Right lobe of liver (tissue), 6 donors: Measurements from ENCODE around the gene RUSF1. TPM values are rescaled to one million over a fixed set of nuclear protein-coding genes. Genes with fewer than 3 reads are reported as not detected.
A peak's percentile ranks its signal among the peaks of the same experiment; 100 is the strongest.

Source experiments
- ATAC-seq, 4 donors: fragments of 200-7000 bp; cut with Tn5 transposase; one replicate each; pipeline ENCODE4 v1.9.1; 2020; ENCODE audit warnings: mild to moderate bottlenecking in 4 of 4, moderate library complexity in 4 of 4
- DNase-seq, 3 donors: peaks; one replicate each; pipeline ENCODE4 v3.0.0-alpha.2; 2020
- H3K27ac ChIP-seq, 3 donors: fragments of 200-600 bp; one replicate each; pipeline ENCODE4 v1.8.0; 2022
- H3K27me3 ChIP-seq, 2 donors: fragments of 200-600 bp; one replicate each; pipeline ENCODE4 v1.8.0; 2022
- H3K36me3 ChIP-seq, 4 donors: fragments of 200-600 bp; sonication (generic) in 1 of 4; one replicate each; pipeline versions ENCODE4 v1.5.1 to v1.8.0; 2017 to 2022; ENCODE audit warnings: control low read depth in 1 of 4
- H3K4me1 ChIP-seq, 4 donors: fragments of 200-600 bp; sonication (generic) in 1 of 4; one replicate each; pipeline versions ENCODE4 v1.5.1 to v1.8.0; 2017 to 2022; ENCODE audit warnings: control low read depth in 1 of 4
- H3K4me3 ChIP-seq, 3 donors: fragments of 200-600 bp; one replicate each; pipeline ENCODE4 v1.8.0; 2022
- H3K9me3 ChIP-seq, 4 donors: fragments of 200-600 bp; sonication (generic) in 1 of 4; one replicate each; pipeline versions ENCODE4 v1.5.1 to v1.8.0; 2017 to 2022; ENCODE audit warnings: control low read depth in 1 of 4
- POLR2A ChIP-seq: fragments of 450-650 bp; IDR thresholded peaks from one replicate; pipeline ENCODE4 v1.6.1; 2017; ENCODE audit warnings: antibody characterized with exemption, mild to moderate bottlenecking
- WGBS: methylation state at CpG from one replicate; pipeline ENCODE4 v1.1.6; 2018; ENCODE audit warnings: low coverage, low lambda C conversion rate; ENCODE audit not compliant: insufficient coverage; ENCODE audit errors: missing lambda C conversion rate; 5-methylcytosine and 5-hydroxymethylcytosine counted together
- intact Hi-C, 2 donors: fragments of 100-400 bp; cut with DNase I; formaldehyde crosslinking; loops; one replicate each; pipeline versions ENCODE4 v1.11.2 to v1.14.1; 2022
- total RNA-seq, 6 experiments: library from RNA; depleted of rRNA in 2 of 6; stranded (reverse); fragments of >200 nt in 2 of 6; fragmentation: NEBNext Ultra II Directional in 3 of 6; extraction: Animal tissue kit (Norgen Biotek cat#: 25700) in 3 of 6; gene quantifications; one replicate each; pipeline versions ENCODE4 v1.1.0 to v1.2.4, GENCODE V29; 2016 to 2023
- TF ChIP-seq, protein P1 (sequence below), 4 donors: fragments of 200-600 bp in 3 of 4; fragments of 450-650 bp in 1 of 4; IDR thresholded peaks; one replicate each; pipeline versions ENCODE4 v1.5.1 to v1.8.0; 2016 to 2022; ENCODE audit warnings: antibody characterized with exemption in 4 of 4, mild to moderate bottlenecking in 2 of 4
- donor health status: DM: no; HTN: yes; CAD: no.
- donor health status: DM: no; HTN: no; CAD: no.
- donor health status: DM: no; HTN: no; CAD: no.
- donor health status: DM: no; HTN: yes; CAD: no.
- donor health status: DM: no; HTN: yes; CAD: no.

Gene RUSF1
- total RNA-seq, 6 experiments from 2014 or later = 35.8 to 70.3 (median 54.5) TPM

DNA sequence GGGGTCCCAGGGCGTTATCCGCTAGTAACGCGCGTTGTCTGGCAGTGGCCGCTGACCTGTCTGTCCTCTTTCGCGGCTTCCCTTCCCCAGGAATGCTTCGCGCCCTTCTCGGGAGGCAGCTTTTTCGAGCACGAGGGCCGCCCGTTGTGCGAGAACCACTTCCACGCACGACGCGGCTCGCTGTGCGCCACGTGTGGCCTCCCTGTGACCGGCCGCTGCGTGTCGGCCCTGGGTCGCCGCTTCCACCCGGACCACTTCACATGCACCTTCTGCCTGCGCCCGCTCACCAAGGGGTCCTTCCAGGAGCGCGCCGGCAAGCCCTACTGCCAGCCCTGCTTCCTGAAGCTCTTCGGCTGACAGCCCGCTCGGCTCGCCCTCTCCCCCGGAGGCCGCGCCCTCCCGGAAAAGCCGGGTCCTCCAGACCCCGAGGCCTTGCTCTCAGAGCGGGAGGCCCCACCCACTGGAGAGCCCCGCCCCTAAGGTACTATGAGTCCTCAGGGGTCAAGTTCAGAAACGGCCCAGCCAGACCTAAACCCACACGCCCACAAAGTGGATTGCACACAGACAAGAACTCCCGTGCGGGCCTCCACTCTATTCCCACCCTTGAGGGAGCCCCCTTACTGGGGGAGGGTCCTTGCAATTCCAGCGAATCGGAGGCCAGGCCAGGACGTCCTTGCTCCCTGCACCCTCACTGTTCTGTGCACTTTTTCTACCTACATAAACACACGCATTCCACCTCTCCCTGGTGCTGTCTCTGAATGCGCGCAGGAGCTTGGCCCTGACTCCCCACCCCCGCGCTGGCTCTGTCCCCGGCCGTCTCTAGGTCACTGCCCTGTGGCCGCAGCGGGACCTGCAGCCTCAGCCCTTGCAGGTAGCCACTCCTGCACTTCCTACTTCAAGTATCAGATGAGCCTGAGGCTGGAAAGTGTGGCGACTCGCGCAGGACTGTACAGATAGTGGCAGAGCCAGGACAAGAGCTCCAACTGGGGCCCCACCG is 30.7 kb downstream of the RUSF1 start:
- intact Hi-C loops = loop anchor here in 1 of 2 donors (10.0 kb wide), 1 partner anchor 217 kb away; no protein-coding TSS in a partner anchor
- peak; percentile 88 to 94 (median 93) for DNase-seq
- TF ChIP-seq, protein P1, sequence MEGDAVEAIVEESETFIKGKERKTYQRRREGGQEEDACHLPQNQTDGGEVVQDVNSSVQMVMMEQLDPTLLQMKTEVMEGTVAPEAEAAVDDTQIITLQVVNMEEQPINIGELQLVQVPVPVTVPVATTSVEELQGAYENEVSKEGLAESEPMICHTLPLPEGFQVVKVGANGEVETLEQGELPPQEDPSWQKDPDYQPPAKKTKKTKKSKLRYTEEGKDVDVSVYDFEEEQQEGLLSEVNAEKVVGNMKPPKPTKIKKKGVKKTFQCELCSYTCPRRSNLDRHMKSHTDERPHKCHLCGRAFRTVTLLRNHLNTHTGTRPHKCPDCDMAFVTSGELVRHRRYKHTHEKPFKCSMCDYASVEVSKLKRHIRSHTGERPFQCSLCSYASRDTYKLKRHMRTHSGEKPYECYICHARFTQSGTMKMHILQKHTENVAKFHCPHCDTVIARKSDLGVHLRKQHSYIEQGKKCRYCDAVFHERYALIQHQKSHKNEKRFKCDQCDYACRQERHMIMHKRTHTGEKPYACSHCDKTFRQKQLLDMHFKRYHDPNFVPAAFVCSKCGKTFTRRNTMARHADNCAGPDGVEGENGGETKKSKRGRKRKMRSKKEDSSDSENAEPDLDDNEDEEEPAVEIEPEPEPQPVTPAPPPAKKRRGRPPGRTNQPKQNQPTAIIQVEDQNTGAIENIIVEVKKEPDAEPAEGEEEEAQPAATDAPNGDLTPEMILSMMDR (IDR thresholded peaks at IDR 0.05) = peak; percentile 37 to 58 (median 53)
- TF ChIP-seq POLR2A = peak; percentile 35
- Histone ChIP-seq H3K4me3 (peak overlapping the region; percentile 48 to 65 (median 63)), H3K9me3 (no peaks in the 10 kb centered on the region), H3K27ac (peak overlapping the region; percentile 73 to 96 (median 82)), H3K27me3 (no peaks in the 10 kb centered on the region), H3K4me1 (peaks cover 0 to 25% (median 2%) of the 10 kb centered on the region in 4 donors), H3K36me3 (no peaks in the 10 kb centered on the region)
- 15% methylated on average over 13 of the region's 67 CpGs for WGBS
- peak; percentile 78 to 84 (median 82) for ATAC-seq

DNA sequence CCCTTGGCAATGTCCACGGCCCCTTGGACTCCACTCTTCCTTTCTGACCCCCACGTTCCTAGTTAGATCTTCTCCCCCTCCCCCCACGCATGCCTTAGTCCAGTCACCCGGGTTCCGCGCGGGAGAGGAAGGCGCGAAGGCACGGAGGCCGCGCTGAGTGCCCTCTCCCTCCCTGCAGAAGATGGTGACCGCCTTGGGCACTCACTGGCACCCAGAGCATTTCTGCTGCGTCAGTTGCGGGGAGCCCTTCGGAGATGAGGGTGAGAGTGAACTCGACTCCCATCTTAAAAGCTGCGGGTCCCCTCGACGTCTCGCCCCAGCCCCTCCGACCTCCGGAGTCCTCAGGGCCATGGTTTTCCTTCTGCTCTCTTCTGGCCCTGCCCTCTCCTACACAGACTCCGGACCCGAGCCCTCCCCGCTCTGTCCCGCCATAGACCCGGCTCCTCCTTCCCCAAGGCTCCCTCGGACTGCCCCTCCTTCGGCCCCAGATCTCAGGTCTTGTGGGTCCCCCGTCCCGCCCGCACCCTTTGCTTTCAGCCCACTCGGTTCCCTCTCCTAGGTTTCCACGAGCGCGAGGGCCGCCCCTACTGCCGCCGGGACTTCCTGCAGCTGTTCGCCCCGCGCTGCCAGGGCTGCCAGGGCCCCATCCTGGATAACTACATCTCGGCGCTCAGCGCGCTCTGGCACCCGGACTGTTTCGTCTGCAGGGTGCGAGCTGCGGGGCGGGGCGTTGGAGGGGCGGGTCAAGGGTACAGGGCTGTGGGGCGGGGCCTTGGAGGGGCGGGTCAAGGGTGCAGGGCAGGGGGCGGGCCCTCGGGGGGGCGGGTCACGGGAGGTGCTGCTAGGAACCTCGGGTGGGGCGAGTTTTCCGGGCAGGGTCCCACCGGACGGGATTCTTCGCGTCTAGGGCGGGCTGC is 31.6 kb downstream of the RUSF1 start:
- WGBS = 18% methylated on average over 40 of the region's 68 CpGs
- H3K4me3 ChIP-seq = peak overlapping the region; percentile 48 to 65 (median 63)
- TF ChIP-seq, protein P1 (IDR thresholded peaks at IDR 0.05) = no peak
- peak; percentile 50 for TF ChIP-seq POLR2A
- no peaks in the 10 kb centered on the region for H3K9me3 ChIP-seq
- ATAC-seq (peak; percentile 75 to 83 (median 80)), DNase-seq (peak; percentile 96)
- H3K36me3 ChIP-seq = no peaks in the 10 kb centered on the region
- H3K27me3 ChIP-seq = no peaks in the 10 kb centered on the region
- intact Hi-C loops = loop anchor here in 1 of 2 donors (10.0 kb wide), 1 partner anchor 218 kb away; no protein-coding TSS in a partner anchor
- H3K4me1 ChIP-seq = peaks cover 0 to 30% (median 2%) of the 10 kb centered on the region in 4 donors
- H3K27ac ChIP-seq = peak overlapping the region; percentile 73 to 96 (median 82)

DNA sequence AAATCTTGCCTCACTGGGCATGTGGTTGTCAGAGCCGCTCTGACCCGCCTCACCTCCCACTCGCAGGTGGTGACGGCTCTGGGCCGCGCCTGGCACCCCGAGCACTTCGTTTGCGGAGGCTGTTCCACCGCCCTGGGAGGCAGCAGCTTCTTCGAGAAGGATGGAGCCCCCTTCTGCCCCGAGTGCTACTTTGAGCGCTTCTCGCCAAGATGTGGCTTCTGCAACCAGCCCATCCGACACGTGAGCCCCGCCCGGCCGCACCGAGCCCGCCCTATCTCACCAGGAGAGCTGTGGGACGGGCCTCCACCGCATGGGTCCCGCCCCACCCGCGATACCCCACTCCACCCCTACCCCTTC is 32.3 kb downstream of the RUSF1 start:
- Histone ChIP-seq H3K27me3 (no peaks in the 10 kb centered on the region), H3K4me3 (peak overlapping the region in 1 of 3 donors; percentile 63), H3K4me1 (peaks cover 0 to 30% (median 2%) of the 10 kb centered on the region in 4 donors), H3K9me3 (no peaks in the 10 kb centered on the region), H3K27ac (no peak overlapping the region), H3K36me3 (no peaks in the 10 kb centered on the region)
- DNase-seq (no peak), ATAC-seq (no peak)
- TF ChIP-seq POLR2A = no peak
- TF ChIP-seq, protein P1 (IDR thresholded peaks at IDR 0.05) = no peak
- intact Hi-C loops = loop anchor here in 1 of 2 donors (10.0 kb wide), 1 partner anchor 219 kb away; no protein-coding TSS in a partner anchor
- WGBS = 16% methylated on average over 5 of the region's 26 CpGs
